ENCODE results near the gene PRAMEF20. TPM values are rescaled to one million over a fixed set of nuclear protein-coding genes. Genes with fewer than 3 reads are reported as not detected.
"Not testable (repeated sequence)": the region's sequence is repeated elsewhere in the genome, so short reads cannot be mapped to it uniquely, and the experiment has no call there.

PRAMEF20 gene
- total RNA-seq, result not detected
- long read RNA-seq, result 0 reads

- DNase-seq (ENCODE audit: missing footprints); intact Hi-C loops (cut with DNase I); ATAC-seq: not testable (repeated sequence)
Measured at GRCh38 chr1:13410150-13410549, at the start of gene PRAMEF20. Gene PRAMEF20, plus strand, starts transcription at chr1:13410450. Its CDS starts 5,905 bp downstream, at chr1:13416355.

- intact Hi-C loops (cut with DNase I); ATAC-seq; DNase-seq (ENCODE audit: missing footprints): not testable (repeated sequence)
Measured at GRCh38 chr1:13362364-13362763, 47.9 kb upstream of the PRAMEF20 start.

- not testable (repeated sequence) for ATAC-seq; DNase-seq (ENCODE audit: missing footprints)
Measured at GRCh38 chr1:13364928-13365327, 45.3 kb upstream of the PRAMEF20 start.

GRCh38 chr1:13366536-13366935 lies 43.7 kb upstream of the PRAMEF20 start:
- intact Hi-C loops (cut with DNase I); DNase-seq (ENCODE audit: missing footprints); ATAC-seq: not testable (repeated sequence)

More at GRCh38 chr1:13364928-13365327, 45.3 kb upstream of the PRAMEF20 start:
- intact Hi-C loops (cut with DNase I), result not testable (repeated sequence)

GRCh38 chr1:13368544-13368943 lies 41.7 kb upstream of the PRAMEF20 start:
- intact Hi-C loops (cut with DNase I); DNase-seq (ENCODE audit: missing footprints); ATAC-seq: not testable (repeated sequence)

GRCh38 chr1:13378983-13379382 lies 31.3 kb upstream of the PRAMEF20 start:
- ATAC-seq; intact Hi-C loops (cut with DNase I); DNase-seq (ENCODE audit: missing footprints): not testable (repeated sequence)

- DNase-seq (ENCODE audit: missing footprints); ATAC-seq; intact Hi-C loops (cut with DNase I): not testable (repeated sequence)
Measured at GRCh38 chr1:13380380-13380779, 29.9 kb upstream of the PRAMEF20 start.

- ATAC-seq; DNase-seq (ENCODE audit: missing footprints); intact Hi-C loops (cut with DNase I): not testable (repeated sequence)
Measured at GRCh38 chr1:13389332-13389731, 20.9 kb upstream of the PRAMEF20 start, which contains the start of gene PRAMEF17. Gene PRAMEF17, plus strand, starts transcription at chr1:13389632. Its CDS starts 26 bp downstream, at chr1:13389658.

GRCh38 chr1:13393004-13393403 lies 17.2 kb upstream of the PRAMEF20 start:
- ATAC-seq; intact Hi-C loops (cut with DNase I); DNase-seq (ENCODE audit: missing footprints): not testable (repeated sequence)

GRCh38 chr1:13394761-13395160 lies 15.5 kb upstream of the PRAMEF20 start:
- ATAC-seq; DNase-seq (ENCODE audit: missing footprints); intact Hi-C loops (cut with DNase I): not testable (repeated sequence)

- DNase-seq (ENCODE audit: missing footprints); intact Hi-C loops (cut with DNase I): not testable (repeated sequence)
Measured at GRCh38 chr1:13395311-13395710, 14.9 kb upstream of the PRAMEF20 start.

GRCh38 chr1:13407811-13408210 lies 2.4 kb upstream of the PRAMEF20 start:
- intact Hi-C loops (cut with DNase I), result no loop called here
- DNase-seq (ENCODE audit: missing footprints) (no peak), ATAC-seq (no peak)

More at GRCh38 chr1:13395311-13395710, 14.9 kb upstream of the PRAMEF20 start:
- ATAC-seq, result not testable (repeated sequence)

GRCh38 chr1:13430495-13430894 lies 20.2 kb downstream of the PRAMEF20 start:
- ATAC-seq, result no peak
- intact Hi-C loops (cut with DNase I), result no loop called here
- no peak for DNase-seq (ENCODE audit: missing footprints)

- DNase-seq (ENCODE audit: missing footprints), result no peak
- intact Hi-C loops (cut with DNase I), result no loop called here
- ATAC-seq, result no peak
Measured at GRCh38 chr1:13432251-13432650, 22.0 kb downstream of the PRAMEF20 start.

- ATAC-seq; DNase-seq (ENCODE audit: missing footprints); intact Hi-C loops (cut with DNase I): not testable (repeated sequence)
Measured at GRCh38 chr1:13433694-13434358, 23.6 kb downstream of the PRAMEF20 start.

- intact Hi-C loops (cut with DNase I), result no loop called here
- ATAC-seq, result no peak
- DNase-seq (ENCODE audit: missing footprints), result no peak
Measured at GRCh38 chr1:13435458-13435857, 25.2 kb downstream of the PRAMEF20 start.

GRCh38 chr1:13439104-13439783 lies 29.0 kb downstream of the PRAMEF20 start:
- DNase-seq (ENCODE audit: missing footprints); ATAC-seq; intact Hi-C loops (cut with DNase I): not testable (repeated sequence)

GRCh38 chr1:13443335-13443979 lies 33.2 kb downstream of the PRAMEF20 start:
- intact Hi-C loops (cut with DNase I), result no loop called here
- no peak for ATAC-seq
- DNase-seq (ENCODE audit: missing footprints), result no peak

- DNase-seq (ENCODE audit: missing footprints) (no peak), ATAC-seq (no peak)
- intact Hi-C loops (cut with DNase I), result no loop called here
Measured at GRCh38 chr1:13450204-13450603, 40.0 kb downstream of the PRAMEF20 start.

Data from Right ventricle myocardium inferior (tissue), 1 donor.